IMR-90 (cell line): ENCODE data around the gene LNX1.

Source experiments
- BHLHE40 ChIP-seq: fragments of 150-350 bp; IDR thresholded peaks from 2 replicates; pipeline ENCODE4 v1.6.1; 2016; ENCODE audit warnings: mild to moderate bottlenecking, low read depth, low read length
- CEBPB ChIP-seq: IDR thresholded peaks from 2 replicates; pipeline ENCODE4 v1.6.1; 2012; ENCODE audit warnings: low read depth, low read length, improper control_type of control experiment
- CHD1 ChIP-seq: IDR thresholded peaks from 2 replicates; pipeline ENCODE4 v1.6.1; 2012; ENCODE audit warnings: low read depth, low read length, improper control_type of control experiment
- CTCF ChIP-seq: conservative IDR thresholded peaks from 2 replicates; pipeline ENCODE4 v1.5.1; 2012; ENCODE audit warnings: mild to moderate bottlenecking, low read depth, low read length, improper control_type of control experiment
- FOS ChIP-seq: fragments of 150-350 bp; IDR thresholded peaks from 2 replicates; pipeline ENCODE4 v1.6.1; 2016; ENCODE audit warnings: low read depth, low read length
- MXI1 ChIP-seq: IDR thresholded peaks from 2 replicates; pipeline ENCODE4 v1.6.1; 2012; ENCODE audit warnings: low read depth, mild to moderate bottlenecking, low read length, moderate library complexity, borderline replicate concordance
- POLR2A ChIP-seq: IDR thresholded peaks from 2 replicates; pipeline ENCODE4 v1.6.1; 2012; ENCODE audit warnings: mild to moderate bottlenecking, low read depth, low read length
- RAD21 ChIP-seq: IDR thresholded peaks from 2 replicates; pipeline ENCODE4 v1.6.1; 2012; ENCODE audit warnings: low read length, improper control_type of control experiment
- RCOR1 ChIP-seq: IDR thresholded peaks from 2 replicates; pipeline ENCODE4 v1.6.1; 2012; ENCODE audit warnings: mild to moderate bottlenecking, low read length, improper control_type of control experiment; ENCODE audit not compliant: insufficient replicate concordance
- RFX5 ChIP-seq: IDR thresholded peaks from 2 replicates; pipeline ENCODE4 v1.8.0; 2012; ENCODE audit warnings: low read depth, mild to moderate bottlenecking, low read length, moderate library complexity
- SMC3 ChIP-seq: fragments of 150-350 bp; IDR thresholded peaks from 2 replicates; pipeline ENCODE4 v1.6.1; 2016; ENCODE audit warnings: low read depth, mild to moderate bottlenecking, antibody characterized with exemption, low read length, moderate library complexity
- USF2 ChIP-seq: fragments of 150-350 bp; IDR thresholded peaks from 2 replicates; pipeline ENCODE4 v1.6.1; 2017; ENCODE audit warnings: mild to moderate bottlenecking, antibody characterized with exemption, low read length, low read depth
- TF ChIP-seq, protein P1 (sequence below): fragments of 150-350 bp; IDR thresholded peaks from 2 replicates; pipeline ENCODE4 v1.6.1; 2016; ENCODE audit warnings: low read depth, mild to moderate bottlenecking, low read length, moderate library complexity, borderline replicate concordance

DNA sequence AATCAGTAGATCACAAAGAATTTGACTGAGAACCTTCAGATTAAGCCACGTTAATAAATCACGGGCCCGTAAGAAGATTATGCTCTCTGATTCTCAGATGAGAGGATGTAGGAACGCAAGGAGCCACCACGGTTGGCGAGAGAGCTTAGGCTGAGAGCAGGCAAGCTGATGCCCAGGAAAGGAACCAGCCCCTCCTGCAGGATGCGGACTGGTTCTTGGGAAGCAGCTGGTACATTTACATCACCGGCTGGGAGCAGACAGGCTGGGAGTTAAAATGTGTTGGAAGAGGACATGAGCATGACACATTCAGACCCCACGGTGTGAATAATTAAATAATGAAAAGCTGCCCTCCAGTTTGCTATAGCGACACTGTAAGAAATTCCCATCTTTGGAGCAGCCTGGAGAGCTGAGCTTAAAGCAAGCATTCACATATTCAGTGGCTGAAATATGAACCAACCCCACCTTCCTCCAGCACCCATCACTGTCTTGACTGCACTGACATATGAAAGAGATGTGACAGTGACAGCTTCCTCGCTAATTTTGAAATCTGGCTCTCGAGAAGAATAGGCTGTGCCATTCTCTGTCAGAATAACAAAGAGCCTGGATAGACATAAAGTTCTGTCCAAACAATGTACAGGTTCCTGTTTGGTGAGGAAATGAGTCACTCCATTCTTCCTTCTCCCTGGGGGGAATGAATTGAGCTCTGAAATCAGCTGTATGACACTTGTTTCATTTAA, 33.1 kb downstream of the LNX1 start:
- TF ChIP-seq SMC3, result no peak
- TF ChIP-seq BHLHE40, result no peak
- no peak for TF ChIP-seq CTCF
- TF ChIP-seq RFX5, result no peak
- no peak for TF ChIP-seq RCOR1
- no peak for TF ChIP-seq USF2
- no peak for TF ChIP-seq POLR2A
- no peak for TF ChIP-seq FOS
- TF ChIP-seq RAD21, result no peak
- no peak for TF ChIP-seq MXI1
- TF ChIP-seq, protein P1, sequence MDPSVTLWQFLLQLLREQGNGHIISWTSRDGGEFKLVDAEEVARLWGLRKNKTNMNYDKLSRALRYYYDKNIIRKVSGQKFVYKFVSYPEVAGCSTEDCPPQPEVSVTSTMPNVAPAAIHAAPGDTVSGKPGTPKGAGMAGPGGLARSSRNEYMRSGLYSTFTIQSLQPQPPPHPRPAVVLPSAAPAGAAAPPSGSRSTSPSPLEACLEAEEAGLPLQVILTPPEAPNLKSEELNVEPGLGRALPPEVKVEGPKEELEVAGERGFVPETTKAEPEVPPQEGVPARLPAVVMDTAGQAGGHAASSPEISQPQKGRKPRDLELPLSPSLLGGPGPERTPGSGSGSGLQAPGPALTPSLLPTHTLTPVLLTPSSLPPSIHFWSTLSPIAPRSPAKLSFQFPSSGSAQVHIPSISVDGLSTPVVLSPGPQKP, result no peak
- TF ChIP-seq CHD1, result no peak
- no peak for TF ChIP-seq CEBPB
